ENCODE data around the gene ARL4D.
A peak's percentile ranks its signal among the peaks of the same experiment; 100 is the strongest.

ARL4D gene

GRCh38 chr17:43423777-43424455 is 25.1 kb downstream of the ARL4D start:
- TF ChIP-seq, protein P1, sequence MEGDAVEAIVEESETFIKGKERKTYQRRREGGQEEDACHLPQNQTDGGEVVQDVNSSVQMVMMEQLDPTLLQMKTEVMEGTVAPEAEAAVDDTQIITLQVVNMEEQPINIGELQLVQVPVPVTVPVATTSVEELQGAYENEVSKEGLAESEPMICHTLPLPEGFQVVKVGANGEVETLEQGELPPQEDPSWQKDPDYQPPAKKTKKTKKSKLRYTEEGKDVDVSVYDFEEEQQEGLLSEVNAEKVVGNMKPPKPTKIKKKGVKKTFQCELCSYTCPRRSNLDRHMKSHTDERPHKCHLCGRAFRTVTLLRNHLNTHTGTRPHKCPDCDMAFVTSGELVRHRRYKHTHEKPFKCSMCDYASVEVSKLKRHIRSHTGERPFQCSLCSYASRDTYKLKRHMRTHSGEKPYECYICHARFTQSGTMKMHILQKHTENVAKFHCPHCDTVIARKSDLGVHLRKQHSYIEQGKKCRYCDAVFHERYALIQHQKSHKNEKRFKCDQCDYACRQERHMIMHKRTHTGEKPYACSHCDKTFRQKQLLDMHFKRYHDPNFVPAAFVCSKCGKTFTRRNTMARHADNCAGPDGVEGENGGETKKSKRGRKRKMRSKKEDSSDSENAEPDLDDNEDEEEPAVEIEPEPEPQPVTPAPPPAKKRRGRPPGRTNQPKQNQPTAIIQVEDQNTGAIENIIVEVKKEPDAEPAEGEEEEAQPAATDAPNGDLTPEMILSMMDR (IDR thresholded peaks at IDR 0.05; ENCODE audit: control insufficient read depth, insufficient read depth, low read depth, low read length, missing control alignments) = no peak
- no peak overlapping the region for H3K4me3 ChIP-seq (ENCODE audit: control insufficient read depth, low read depth, low read length)
- no peak for DNase-seq (ENCODE audit: low read depth)

- TF ChIP-seq, protein P1 (IDR thresholded peaks at IDR 0.05; ENCODE audit: control insufficient read depth, insufficient read depth, low read depth, low read length, missing control alignments) = no peak
- DNase-seq (ENCODE audit: low read depth) = no peak
- H3K4me3 ChIP-seq (ENCODE audit: control insufficient read depth, low read depth, low read length) = no peak overlapping the region
These were observed 28.7 kb downstream of the ARL4D start for GRCh38 chr17:43427362-43428043.

- no peak overlapping the region for H3K4me3 ChIP-seq (ENCODE audit: control insufficient read depth, low read depth, low read length)
- TF ChIP-seq, protein P1 (IDR thresholded peaks at IDR 0.05; ENCODE audit: control insufficient read depth, insufficient read depth, low read depth, low read length, missing control alignments) = peak; percentile 9
- DNase-seq (ENCODE audit: low read depth) = no peak
These were observed 29.7 kb downstream of the ARL4D start for GRCh38 chr17:43428524-43428923.

- H3K4me3 ChIP-seq (ENCODE audit: control insufficient read depth, low read depth, low read length) = no peak overlapping the region
- DNase-seq (ENCODE audit: low read depth) = no peak
- TF ChIP-seq, protein P1 (IDR thresholded peaks at IDR 0.05; ENCODE audit: control insufficient read depth, insufficient read depth, low read depth, low read length, missing control alignments) = no peak
These were observed 32.3 kb downstream of the ARL4D start for GRCh38 chr17:43430936-43431713.

DNA sequence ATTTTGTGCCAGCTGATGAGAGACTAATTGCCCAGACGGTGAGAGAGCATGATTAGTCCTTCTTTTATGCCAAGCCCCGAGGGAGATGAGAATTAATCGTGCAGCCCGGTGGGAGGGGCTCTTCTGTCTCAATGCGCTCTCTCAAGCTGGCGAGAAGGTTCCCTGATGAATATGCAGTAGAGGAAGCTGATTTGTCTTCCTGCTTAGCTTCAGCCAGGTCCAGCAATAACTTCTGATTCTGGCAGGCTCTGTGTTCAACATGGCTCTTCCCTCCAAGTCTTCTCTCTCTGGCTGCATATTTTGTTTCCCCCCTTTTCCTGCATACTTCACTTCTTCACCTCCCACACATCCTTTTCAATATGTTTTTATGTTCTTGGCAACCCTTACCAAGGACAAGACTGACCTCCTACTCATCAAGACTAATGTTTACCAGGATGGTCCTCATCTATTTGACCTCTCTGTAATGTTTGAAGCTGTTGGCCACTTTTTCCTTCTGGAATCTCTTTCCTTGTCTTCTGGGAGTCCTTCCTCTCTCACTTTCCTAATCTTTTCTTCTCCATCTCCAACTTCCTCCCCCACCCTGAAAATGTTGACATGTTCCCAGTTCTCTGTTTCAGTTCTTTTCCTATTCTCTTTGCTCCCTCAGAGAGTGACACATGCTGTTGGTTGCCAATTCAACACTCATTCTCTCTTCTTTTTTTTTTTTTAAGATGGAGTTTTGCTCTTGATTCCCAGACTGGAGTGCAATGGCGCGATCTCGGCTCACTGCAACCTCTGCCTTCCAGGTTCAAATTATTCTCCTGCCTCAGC is 33.1 kb downstream of the ARL4D start:
- TF ChIP-seq, protein P1 (IDR thresholded peaks at IDR 0.05; ENCODE audit: control insufficient read depth, insufficient read depth, low read depth, low read length, missing control alignments) = no peak
- no peak overlapping the region for H3K4me3 ChIP-seq (ENCODE audit: control insufficient read depth, low read depth, low read length)
- DNase-seq (ENCODE audit: low read depth) = no peak

DNA sequence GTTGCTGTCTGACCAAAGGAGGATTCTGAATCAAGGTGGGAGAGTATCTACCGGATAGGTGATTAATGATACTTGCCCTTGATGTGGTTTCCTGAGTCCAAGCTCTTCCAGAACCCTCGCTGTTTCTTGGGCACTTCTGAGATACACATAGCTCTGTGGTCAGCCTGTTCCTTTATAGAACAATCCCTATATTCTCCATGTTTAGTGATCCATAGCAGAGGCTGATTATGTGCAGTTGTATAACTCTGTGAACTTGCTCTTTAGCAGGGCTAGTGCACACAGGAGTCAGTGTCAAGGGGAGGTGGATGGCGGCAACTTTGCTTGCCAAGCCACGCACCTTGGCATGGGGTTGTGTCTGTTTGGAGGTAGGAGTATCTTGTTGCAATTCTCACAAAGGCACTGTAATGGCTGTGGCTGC is 36.1 kb downstream of the ARL4D start:
- DNase-seq (ENCODE audit: low read depth) = no peak
- TF ChIP-seq, protein P1 (IDR thresholded peaks at IDR 0.05; ENCODE audit: control insufficient read depth, insufficient read depth, low read depth, low read length, missing control alignments) = no peak
- H3K4me3 ChIP-seq (ENCODE audit: control insufficient read depth, low read depth, low read length) = no peak overlapping the region

All from AG09309 (cell line).